Measurements from ENCODE around the gene BPGM.

DNA sequence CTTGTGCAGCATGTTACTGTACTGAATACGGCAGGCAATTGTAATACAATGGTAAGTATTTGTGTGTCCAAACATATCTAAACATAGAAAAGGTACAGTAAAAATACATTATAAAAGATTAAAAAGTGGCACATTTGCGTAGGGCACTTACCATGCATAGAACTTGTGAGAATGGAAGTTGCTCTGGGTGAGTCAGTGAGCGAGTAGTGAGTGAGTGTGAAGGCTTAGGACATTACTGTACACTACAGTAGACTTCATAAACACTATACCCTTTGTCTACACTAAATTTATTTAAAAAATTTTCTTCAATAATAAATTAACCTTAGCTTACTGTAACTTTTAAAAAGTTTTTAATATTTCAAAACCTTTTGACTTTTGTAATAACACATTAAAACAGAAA, 37.5 kb downstream of the BPGM start:
- TF ChIP-seq GATA2 (IDR thresholded peaks at IDR 0.05; ENCODE audit: low read depth, low read length): no peak
- no peak for TF ChIP-seq GATA3 (IDR thresholded peaks at IDR 0.05; ENCODE audit: low read depth, low read length)
